ENCODE measurements around the gene ZNF800.
"Not testable (repeated sequence)": the region's sequence is repeated elsewhere in the genome, so short reads cannot be mapped to it uniquely, and the experiment has no call there.

The ZNF800 gene

GRCh38 chr7:127392566-127393367 lies at the start of gene ZNF800:
Gene ZNF800 (minus strand): TSS chr7:127392708. CDS start chr7:127391557, 1,151 bp downstream.
- DNase-seq: peak; percentile 90

- no peak for DNase-seq
These were observed 47.7 kb upstream of the ZNF800 start for GRCh38 chr7:127440206-127440605.

GRCh38 chr7:127438836-127439235 lies 46.3 kb upstream of the ZNF800 start:
- no peak for DNase-seq

GRCh38 chr7:127437837-127438236 lies 45.3 kb upstream of the ZNF800 start:
- no peak for DNase-seq

- DNase-seq: no peak
These were observed 44.7 kb upstream of the ZNF800 start for GRCh38 chr7:127437241-127437640.

GRCh38 chr7:127429281-127429680 lies 36.8 kb upstream of the ZNF800 start:
- not testable (repeated sequence) for DNase-seq

GRCh38 chr7:127419196-127419595 lies 26.7 kb upstream of the ZNF800 start:
- DNase-seq: no peak

GRCh38 chr7:127418459-127418858 lies 26.0 kb upstream of the ZNF800 start:
- DNase-seq: no peak

- no peak for DNase-seq
These were observed 24.8 kb upstream of the ZNF800 start for GRCh38 chr7:127417346-127417745.

GRCh38 chr7:127415060-127415742 lies 22.7 kb upstream of the ZNF800 start:
- no peak for DNase-seq

- no peak for DNase-seq
These were observed 21.5 kb upstream of the ZNF800 start for GRCh38 chr7:127413962-127414361.

- DNase-seq: no peak
These were observed 20.8 kb upstream of the ZNF800 start for GRCh38 chr7:127413326-127413725.

GRCh38 chr7:127411176-127411575 lies 18.7 kb upstream of the ZNF800 start:
- no peak for DNase-seq

- no peak for DNase-seq
These were observed 17.1 kb upstream of the ZNF800 start for GRCh38 chr7:127409629-127410028.

- no peak for DNase-seq
These were observed 12.0 kb upstream of the ZNF800 start for GRCh38 chr7:127404286-127405072.

- DNase-seq: no peak
These were observed 3.7 kb upstream of the ZNF800 start for GRCh38 chr7:127396184-127396583.

GRCh38 chr7:127395104-127395503 lies 2.6 kb upstream of the ZNF800 start:
- DNase-seq: not testable (repeated sequence)

- DNase-seq: peak; percentile 23
These were observed 1.0 kb upstream of the ZNF800 start for GRCh38 chr7:127393368-127394058.

- DNase-seq: peak; percentile 53
These were observed 334 bp downstream of the ZNF800 start for GRCh38 chr7:127392182-127392565.

- DNase-seq: peak; percentile 49
These were observed 822 bp downstream of the ZNF800 start for GRCh38 chr7:127391591-127392181.

- DNase-seq: no peak
These were observed 1.5 kb downstream of the ZNF800 start for GRCh38 chr7:127390817-127391590.

Measured in NCI-H146 (cell line).